A673 (cell line): ENCODE data around the gene CCDC197. TPM values are rescaled to one million over a fixed set of nuclear protein-coding genes. Genes with fewer than 3 reads are reported as not detected.

Experiments used
- BruUV-seq: library from RNA; stranded (reverse); fragments of 400-500 nt; replicated peaks from 2 replicates; lab custom pipeline; 2021; lab: Mats Ljungman, UMichigan
- CTCF ChIA-PET: fragments of 300-600 bp; sonication (Branson Sonifier 250); formaldehyde crosslinking; loops from one replicate; lab custom pipeline; 2022; ENCODE audit warnings: antibody characterized with exemption; lab: Charles Lee
- POLR2A ChIA-PET: fragments of 300-600 bp; sonication (Branson Sonifier 250); formaldehyde crosslinking; loops from one replicate; lab custom pipeline; 2022; ENCODE audit warnings: antibody characterized with exemption; ENCODE audit not compliant: low non-redundant PET; lab: Charles Lee
- DNase-seq: peaks from one replicate; pipeline ENCODE4 v3.0.0-alpha.2; 2015; ENCODE audit warnings: low spot score
- H3K27ac ChIP-seq: fragments of 200-600 bp; sonication (generic); 2 replicates; pipeline ENCODE4 v1.5.1; 2016; ENCODE audit warnings: mixed run types, low read depth, mild to moderate bottlenecking, mixed read lengths, antibody characterized with exemption, low read length; ENCODE audit not compliant: poor library complexity, severe bottlenecking
- H3K27me3 ChIP-seq: fragments of 200-600 bp; sonication (generic); replicated peaks from 2 replicates; pipeline ENCODE4 v1.6.1; 2017; ENCODE audit warnings: mixed run types, low read depth, mild to moderate bottlenecking, mixed read lengths, antibody characterized with exemption, low read length; ENCODE audit not compliant: insufficient read depth, poor library complexity
- H3K36me3 ChIP-seq: fragments of 200-600 bp; sonication (generic); 2 replicates; pipeline ENCODE4 v1.6.1; 2016; ENCODE audit warnings: mixed run types, mild to moderate bottlenecking, mixed read lengths, antibody characterized with exemption, low read length; ENCODE audit not compliant: insufficient read depth, poor library complexity, severe bottlenecking
- H3K4me1 ChIP-seq: fragments of 200-600 bp; sonication (generic); 2 replicates; pipeline ENCODE4 v1.6.1; 2017; ENCODE audit warnings: mixed run types, mild to moderate bottlenecking, mixed read lengths, antibody characterized with exemption, low read length; ENCODE audit not compliant: insufficient read depth, poor library complexity, severe bottlenecking
- H3K4me3 ChIP-seq: fragments of 200-600 bp; sonication (generic); 2 replicates; pipeline ENCODE4 v1.5.1; 2016; ENCODE audit warnings: low read depth, mixed run types, mild to moderate bottlenecking, mixed read lengths, low read length; ENCODE audit not compliant: poor library complexity, severe bottlenecking
- H3K9me3 ChIP-seq: fragments of 200-600 bp; sonication (generic); 2 replicates; pipeline ENCODE4 v1.6.1; 2016; ENCODE audit warnings: mixed run types, low read depth, mild to moderate bottlenecking, mixed read lengths, antibody characterized with exemption, low read length; ENCODE audit not compliant: poor library complexity, severe bottlenecking
- EZH2 ChIP-seq: fragments of 200-600 bp; sonication (generic); IDR thresholded peaks from 2 replicates; pipeline ENCODE4 v1.6.1; 2017; ENCODE audit warnings: borderline replicate concordance, low read depth, mild to moderate bottlenecking, mixed read lengths, antibody characterized with exemption, low read length; ENCODE audit not compliant: poor library complexity, severe bottlenecking
- intact Hi-C: fragments of 100-400 bp; cut with micrococcal nuclease; formaldehyde crosslinking; loops from one replicate; pipeline ENCODE4 v1.10.0; 2022; ENCODE audit not compliant: unreplicated experiment
- total RNA-seq: library from RNA; stranded (reverse); gene quantifications from 2 replicates; pipeline ENCODE4 v1.2.3, GENCODE V29; 2021
- TF ChIP-seq, protein P1 (sequence below): fragments of 300-800, 200-600 bp; sonication (generic); conservative IDR thresholded peaks from 2 replicates; pipeline ENCODE4 v1.5.1; 2017; ENCODE audit warnings: low read depth, mild to moderate bottlenecking, antibody characterized with exemption, low read length, moderate library complexity, mixed read lengths

The CCDC197 gene
- total RNA-seq, 1 experiment from 2014 or later, result not detected

DNA sequence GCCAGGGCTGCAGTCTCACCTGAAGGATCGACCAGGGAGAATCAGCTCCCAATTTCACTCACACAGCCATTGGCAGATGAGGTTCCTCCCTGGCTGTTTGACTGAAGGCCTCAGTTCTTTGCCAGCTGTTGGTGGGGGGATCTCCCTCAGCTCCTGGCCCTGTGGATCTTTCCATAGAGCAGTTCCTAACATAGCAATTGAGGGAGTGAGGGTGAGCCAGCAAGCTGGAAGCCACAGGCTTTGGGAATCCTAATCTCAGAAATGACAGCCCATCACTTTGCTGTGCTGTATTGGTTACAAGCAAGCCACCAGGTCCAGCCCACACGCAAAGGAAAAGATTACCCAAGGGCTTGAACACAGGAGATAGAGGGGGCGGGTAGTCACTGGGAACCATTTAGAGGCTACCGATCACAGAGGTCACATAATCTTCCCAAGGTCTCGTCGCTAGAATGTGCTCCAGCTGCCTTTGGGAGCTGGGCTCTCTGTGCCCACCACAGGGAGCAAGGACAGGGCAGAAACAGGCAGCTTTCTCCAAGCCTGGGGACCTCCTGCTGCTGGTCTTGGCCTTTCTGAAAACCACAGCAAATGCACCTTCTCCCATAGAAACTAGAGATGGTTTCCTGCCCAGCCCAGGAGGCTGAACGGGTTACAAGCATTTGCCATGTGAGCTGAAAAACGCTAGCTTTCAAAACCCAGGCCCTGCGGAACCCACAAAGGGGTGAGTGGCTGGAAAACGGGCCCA is 24.5 kb downstream of the CCDC197 start:
- Histone ChIP-seq H3K4me1 (no peaks in the 10 kb centered on the region), H3K27ac (no peak overlapping the region), H3K27me3 (no peaks in the 10 kb centered on the region), H3K4me3 (no peak overlapping the region), H3K36me3 (no peaks in the 10 kb centered on the region), H3K9me3 (no peaks in the 10 kb centered on the region)
- CTCF ChIA-PET, result no interaction called here
- intact Hi-C loops, result no loop called here
- POLR2A ChIA-PET, result no interaction called here
- no peak for DNase-seq
- BruUV-seq, result no TSS peak
- no peak for TF ChIP-seq EZH2
- TF ChIP-seq, protein P1, sequence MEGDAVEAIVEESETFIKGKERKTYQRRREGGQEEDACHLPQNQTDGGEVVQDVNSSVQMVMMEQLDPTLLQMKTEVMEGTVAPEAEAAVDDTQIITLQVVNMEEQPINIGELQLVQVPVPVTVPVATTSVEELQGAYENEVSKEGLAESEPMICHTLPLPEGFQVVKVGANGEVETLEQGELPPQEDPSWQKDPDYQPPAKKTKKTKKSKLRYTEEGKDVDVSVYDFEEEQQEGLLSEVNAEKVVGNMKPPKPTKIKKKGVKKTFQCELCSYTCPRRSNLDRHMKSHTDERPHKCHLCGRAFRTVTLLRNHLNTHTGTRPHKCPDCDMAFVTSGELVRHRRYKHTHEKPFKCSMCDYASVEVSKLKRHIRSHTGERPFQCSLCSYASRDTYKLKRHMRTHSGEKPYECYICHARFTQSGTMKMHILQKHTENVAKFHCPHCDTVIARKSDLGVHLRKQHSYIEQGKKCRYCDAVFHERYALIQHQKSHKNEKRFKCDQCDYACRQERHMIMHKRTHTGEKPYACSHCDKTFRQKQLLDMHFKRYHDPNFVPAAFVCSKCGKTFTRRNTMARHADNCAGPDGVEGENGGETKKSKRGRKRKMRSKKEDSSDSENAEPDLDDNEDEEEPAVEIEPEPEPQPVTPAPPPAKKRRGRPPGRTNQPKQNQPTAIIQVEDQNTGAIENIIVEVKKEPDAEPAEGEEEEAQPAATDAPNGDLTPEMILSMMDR, result no peak

DNA sequence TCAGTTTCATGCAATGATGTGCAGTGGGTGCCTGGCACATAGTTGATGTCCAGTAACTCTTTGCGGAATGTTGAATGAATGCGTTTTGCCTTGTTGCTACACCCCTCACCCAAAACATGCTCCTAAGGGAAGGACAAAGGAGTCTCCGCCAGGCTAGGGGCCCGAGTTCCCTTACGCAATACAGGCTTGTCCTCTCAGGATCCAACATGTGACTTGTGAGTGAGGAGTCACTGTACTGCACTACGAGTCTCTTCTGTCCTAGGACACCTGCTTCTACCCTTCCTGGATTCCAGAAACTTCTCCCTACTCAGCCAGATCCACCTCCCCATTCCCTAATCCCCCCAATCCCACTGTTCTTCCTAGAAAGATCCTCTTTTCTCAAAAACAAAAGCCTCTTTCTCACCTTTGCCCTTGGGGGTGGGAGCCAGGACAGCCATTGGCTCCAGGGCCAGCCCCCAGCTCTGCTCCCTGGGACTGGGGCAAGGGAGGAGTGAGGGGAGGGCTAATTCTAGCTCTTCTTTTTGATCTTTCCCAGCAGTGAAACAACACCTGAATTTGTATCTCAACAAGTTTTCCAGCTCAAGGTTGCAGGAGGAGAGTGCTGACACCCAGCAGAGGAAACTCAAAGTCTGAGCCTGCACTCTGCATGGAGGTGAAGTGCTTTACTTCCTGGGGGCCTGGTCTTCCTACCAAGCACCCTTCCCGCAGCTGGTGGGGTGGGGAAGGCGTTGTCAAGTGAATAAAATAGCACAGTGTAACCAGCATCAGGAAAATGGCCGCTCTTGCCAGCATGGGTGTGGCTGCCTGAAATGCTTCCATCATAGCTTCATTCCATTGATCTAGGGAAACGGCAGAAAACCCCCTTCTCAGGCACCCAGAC is 25.7 kb downstream of the CCDC197 start:
- ChIA-PET CTCF (no interaction called here), POLR2A (no interaction called here)
- no peak overlapping the region for H3K4me3 ChIP-seq
- TF ChIP-seq, protein P1, result no peak
- no peak for TF ChIP-seq EZH2
- no TSS peak for BruUV-seq
- no peaks in the 10 kb centered on the region for H3K27me3 ChIP-seq
- no peak overlapping the region for H3K27ac ChIP-seq
- no peaks in the 10 kb centered on the region for H3K9me3 ChIP-seq
- intact Hi-C loops, result no loop called here
- H3K36me3 ChIP-seq, result no peaks in the 10 kb centered on the region
- H3K4me1 ChIP-seq, result no peaks in the 10 kb centered on the region
- DNase-seq, result no peak

DNA sequence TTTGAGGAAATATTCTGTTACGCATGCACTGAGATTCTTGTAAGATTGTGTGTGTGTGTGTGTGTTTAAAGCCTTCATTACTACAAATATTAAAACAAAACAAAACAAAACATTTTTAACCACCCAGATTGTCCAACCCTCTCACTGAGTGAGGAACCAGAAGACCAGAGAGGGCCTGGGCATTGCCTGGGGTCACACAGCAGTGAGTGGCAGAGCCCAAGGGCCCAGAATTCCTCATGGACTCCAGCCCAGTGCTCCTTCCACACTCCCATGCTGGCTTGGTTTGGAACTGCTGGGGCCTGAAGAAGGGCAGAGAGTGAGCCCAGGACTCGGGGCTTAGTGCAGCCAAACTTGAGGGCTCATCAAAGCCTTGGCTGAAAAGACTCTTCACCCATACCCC is 27.4 kb downstream of the CCDC197 start:
- Histone ChIP-seq H3K27me3 (no peaks in the 10 kb centered on the region), H3K4me3 (no peak overlapping the region), H3K27ac (no peak overlapping the region), H3K9me3 (no peaks in the 10 kb centered on the region), H3K36me3 (no peaks in the 10 kb centered on the region), H3K4me1 (no peaks in the 10 kb centered on the region)
- POLR2A ChIA-PET, result no interaction called here
- DNase-seq, result no peak
- CTCF ChIA-PET, result no interaction called here
- intact Hi-C loops, result no loop called here
- no TSS peak for BruUV-seq
- no peak for TF ChIP-seq EZH2
- TF ChIP-seq, protein P1, result no peak
